H1 (cell line): ENCODE results near the gene TRIM14. TPM values are rescaled to one million over a fixed set of nuclear protein-coding genes. Genes with fewer than 3 reads are reported as not detected.

Source experiments
- CTCF ChIA-PET: fragments of 300-600 bp; sonication (Branson Sonifier 250); formaldehyde crosslinking; loops from one replicate; lab custom pipeline; 2021; ENCODE audit not compliant: partially characterized antibody; lab: Charles Lee
- POLR2A ChIA-PET: fragments of 300-600 bp; sonication (Branson Sonifier 250); formaldehyde crosslinking; loops from one replicate; lab custom pipeline; 2021; ENCODE audit warnings: inconsistent platforms; ENCODE audit not compliant: partially characterized antibody; lab: Charles Lee
- DNase-seq, 2 experiments: peaks; one replicate each; pipeline versions ENCODE4 v3.0.0 to v3.0.0-alpha.2; 2010 to 2022; ENCODE audit warnings: low spot score in 2 of 2, low read depth in 1 of 2, mixed read lengths in 1 of 2
- FAIRE-seq: peaks from 2 replicates; lab custom pipeline; 2011; peaks lifted over from hg19 to GRCh38; lab: Jason Lieb, UNC
- H2AFZ ChIP-seq: 2 replicates; pipeline ENCODE4 v1.8.1; 2012; ENCODE audit warnings: low read length, inconsistent platforms
- H2AK5ac ChIP-seq: 2 replicates; pipeline ENCODE4 v1.6.1; 2013; ENCODE audit warnings: low read depth, low read length
- H2BK120ac ChIP-seq: replicated peaks from 2 replicates; pipeline ENCODE3; 2013; ENCODE audit warnings: low read depth, low read length, inconsistent platforms
- H2BK12ac ChIP-seq: 2 replicates; pipeline ENCODE4 v1.6.1; 2013; ENCODE audit warnings: low read depth, low read length
- H2BK15ac ChIP-seq: 2 replicates; pipeline ENCODE4 v1.6.1; 2013; ENCODE audit warnings: low read length
- H2BK20ac ChIP-seq: 2 replicates; pipeline ENCODE4 v1.6.1; 2013; ENCODE audit warnings: low read length
- H2BK5ac ChIP-seq: 2 replicates; pipeline ENCODE4 v1.6.1; 2013; ENCODE audit warnings: low read depth, low read length
- H3K14ac ChIP-seq: 2 replicates; pipeline ENCODE4 v1.6.1; 2013; ENCODE audit warnings: inconsistent platforms; ENCODE audit not compliant: insufficient read length
- H3K18ac ChIP-seq: 2 replicates; pipeline ENCODE4 v1.6.1; 2013; ENCODE audit warnings: low read length; ENCODE audit errors: extremely low read depth
- H3K23ac ChIP-seq: 2 replicates; pipeline ENCODE4 v1.6.1; 2013; ENCODE audit warnings: inconsistent platforms; ENCODE audit not compliant: insufficient read length
- H3K23me2 ChIP-seq: 2 replicates; pipeline ENCODE4 v1.6.1; 2013; ENCODE audit warnings: low read depth, low read length
- H3K27ac ChIP-seq: 2 replicates; pipeline ENCODE4 v1.6.1; 2011; ENCODE audit warnings: low read depth, low read length, inconsistent platforms
- H3K27me3 ChIP-seq, 4 experiments: replicated peaks in 1 of 4; 1 replicate in 1 of 4; 2 replicates in 3 of 4; pipeline versions ENCODE4 v1.6.1 to v1.8.1; 2011 to 2013; ENCODE audit warnings: low read length in 3 of 4, mild to moderate bottlenecking in 3 of 4, inconsistent platforms in 2 of 4, mixed read lengths in 2 of 4, moderate library complexity in 1 of 4; ENCODE audit not compliant: control insufficient read depth in 3 of 4, insufficient read depth in 3 of 4; ENCODE audit errors: extremely low read depth in 1 of 4
- H3K36me3 ChIP-seq, 4 experiments: 2 replicates each; pipeline versions ENCODE4 v1.6.1 to v1.8.1; 2011 to 2013; ENCODE audit warnings: mild to moderate bottlenecking in 4 of 4, low read length in 3 of 4, moderate library complexity in 2 of 4, control low read depth in 1 of 4, inconsistent platforms in 1 of 4; ENCODE audit not compliant: insufficient read depth in 4 of 4, control insufficient read depth in 2 of 4
- H3K4ac ChIP-seq: replicated peaks from 2 replicates; pipeline ENCODE3; 2013; ENCODE audit warnings: low read length, low read depth, mixed read lengths, inconsistent platforms; ENCODE audit not compliant: insufficient read length
- H3K4me1 ChIP-seq, 4 experiments: replicated peaks in 1 of 4; 1 replicate in 1 of 4; 2 replicates in 3 of 4; pipeline versions ENCODE4 v1.6.1 to v1.8.1; 2011 to 2013; ENCODE audit warnings: low read length in 3 of 4, inconsistent platforms in 2 of 4, mixed read lengths in 1 of 4; ENCODE audit not compliant: insufficient read depth in 4 of 4, control insufficient read depth in 3 of 4
- H3K4me2 ChIP-seq, 2 experiments: 2 replicates each; pipeline versions ENCODE4 v1.6.1 to v1.8.1; 2011 to 2013; ENCODE audit warnings: low read depth in 2 of 2, low read length in 2 of 2, control low read depth in 1 of 2, inconsistent platforms in 1 of 2, mild to moderate bottlenecking in 1 of 2; ENCODE audit not compliant: insufficient read depth in 1 of 2
- H3K4me3 ChIP-seq, 4 experiments: fragments of 200-600, 300-600 bp in 1 of 4; sonication (generic), shearing (Covaris generic), sonication (Bioruptor Twin) in 1 of 4; 2 replicates each; pipeline versions ENCODE4 v1.5.1 to v1.8.1; 2011 to 2016; ENCODE audit warnings: low read length in 4 of 4, low read depth in 3 of 4, control low read depth in 2 of 4, inconsistent platforms in 2 of 4, mild to moderate bottlenecking in 2 of 4, mixed read lengths in 1 of 4, moderate library complexity in 1 of 4; ENCODE audit not compliant: insufficient read depth in 2 of 4; ENCODE audit errors: extremely low read depth in 1 of 4
- H3K56ac ChIP-seq: replicated peaks from 2 replicates; pipeline ENCODE3; 2013; ENCODE audit warnings: low read depth, mild to moderate bottlenecking, mixed read lengths, low read length, inconsistent platforms; ENCODE audit not compliant: insufficient read length
- H3K79me1 ChIP-seq: 2 replicates; pipeline ENCODE4 v1.6.1; 2013; ENCODE audit warnings: low read depth, low read length, control low read depth
- H3K79me2 ChIP-seq, 2 experiments: 2 replicates each; pipeline versions ENCODE4 v1.6.1 to v1.8.1; 2012 to 2013; ENCODE audit warnings: low read length in 2 of 2, mild to moderate bottlenecking in 2 of 2, inconsistent platforms in 1 of 2; ENCODE audit not compliant: insufficient read depth in 2 of 2, control insufficient read depth in 1 of 2
- H3K9ac ChIP-seq, 4 experiments: replicated peaks in 1 of 4; 1 replicate in 1 of 4; 2 replicates in 3 of 4; pipeline versions ENCODE4 v1.6.1 to v1.8.1; 2011 to 2013; ENCODE audit warnings: low read depth in 3 of 4, low read length in 3 of 4, control low read depth in 2 of 4, mild to moderate bottlenecking in 2 of 4, moderate library complexity in 2 of 4, inconsistent platforms in 1 of 4; ENCODE audit errors: extremely low read depth in 1 of 4
- H3K9me3 ChIP-seq, 2 experiments: 2 replicates each; pipeline versions ENCODE4 v1.6.1 to v1.8.1; 2012 to 2013; ENCODE audit warnings: mild to moderate bottlenecking in 2 of 2, moderate library complexity in 2 of 2, control low read depth in 1 of 2, inconsistent platforms in 1 of 2, low read depth in 1 of 2, low read length in 1 of 2, mixed read lengths in 1 of 2; ENCODE audit not compliant: insufficient read depth in 2 of 2
- H4K20me1 ChIP-seq, 2 experiments: replicated peaks in 1 of 2; 2 replicates each; pipeline versions ENCODE3 to v1.8.1; 2011 to 2013; ENCODE audit warnings: inconsistent platforms in 2 of 2, low read length in 2 of 2, mild to moderate bottlenecking in 1 of 2; ENCODE audit not compliant: insufficient read depth in 2 of 2, control insufficient read depth in 1 of 2
- H4K5ac ChIP-seq: 2 replicates; pipeline ENCODE4 v1.6.1; 2013; ENCODE audit warnings: low read length, low read depth, mixed read lengths, inconsistent platforms; ENCODE audit not compliant: insufficient read length
- H4K8ac ChIP-seq: 2 replicates; pipeline ENCODE4 v1.8.0; 2013; ENCODE audit warnings: mild to moderate bottlenecking, moderate library complexity, low read length, inconsistent platforms; ENCODE audit not compliant: insufficient read depth; ENCODE audit errors: extremely low read depth
- H4K91ac ChIP-seq: replicated peaks from 2 replicates; pipeline ENCODE3; 2013; ENCODE audit warnings: low read length, mixed read lengths, inconsistent platforms; ENCODE audit not compliant: insufficient read length
- BCL11A ChIP-seq, 2 experiments: IDR thresholded peaks; one replicate each; pipeline ENCODE4 v1.6.1; 2011; ENCODE audit warnings: low read depth in 2 of 2, low read length in 2 of 2, mild to moderate bottlenecking in 2 of 2
- CTBP2 ChIP-seq: IDR thresholded peaks from 2 replicates; pipeline ENCODE4 v1.7.0; 2011; ENCODE audit warnings: borderline replicate concordance, mild to moderate bottlenecking, moderate library complexity, mixed read lengths, low read length; ENCODE audit not compliant: insufficient read depth, insufficient read length
- NANOG ChIP-seq: IDR thresholded peaks from 2 replicates; pipeline ENCODE4 v1.6.1; 2011; ENCODE audit warnings: low read length, low read depth, mild to moderate bottlenecking, inconsistent platforms; ENCODE audit not compliant: insufficient read depth, poor library complexity, severe bottlenecking
- POU5F1 ChIP-seq: IDR thresholded peaks from 2 replicates; pipeline ENCODE4 v1.6.1; 2011; ENCODE audit warnings: low read depth, mild to moderate bottlenecking, low read length, moderate library complexity
- SAP30 ChIP-seq: fragments of 300-600 bp; sonication (generic); IDR thresholded peaks from 2 replicates; pipeline ENCODE4 v1.7.1; 2012; ENCODE audit warnings: low read length, moderate library complexity, mild to moderate bottlenecking, inconsistent platforms; ENCODE audit not compliant: insufficient read depth, insufficient replicate concordance
- SP2 ChIP-seq: IDR thresholded peaks from 2 replicates; pipeline ENCODE4 v1.6.1; 2012; ENCODE audit warnings: mild to moderate bottlenecking, low read length, inconsistent platforms
- SP4 ChIP-seq: IDR thresholded peaks from 2 replicates; pipeline ENCODE4 v1.6.1; 2012; ENCODE audit warnings: low read length, inconsistent platforms
- TCF12 ChIP-seq: IDR thresholded peaks from 2 replicates; pipeline ENCODE4 v1.6.1; 2011; ENCODE audit warnings: low read depth, mild to moderate bottlenecking, low read length
- WGBS, 2 experiments: shearing (Covaris generic) in 1 of 2; methylation state at CpG; one replicate each; pipeline versions ENCODE4 v1.1.6 to v1.1.7; 2013 to 2015; ENCODE audit warnings: low lambda C conversion rate in 2 of 2, mixed read lengths in 2 of 2, inconsistent platforms in 1 of 2, low coverage in 1 of 2, missing lambda C conversion rate in 1 of 2; ENCODE audit not compliant: insufficient replicate concordance in 2 of 2, insufficient coverage in 1 of 2, insufficient read length in 1 of 2; ENCODE audit errors: extremely low coverage in 1 of 2, missing lambda C conversion rate in 1 of 2; 5-methylcytosine and 5-hydroxymethylcytosine counted together
- polyA plus RNA-seq, 7 experiments: library from polyadenylated mRNA; depleted of rRNA in 3 of 7; stranded (reverse) in 5 of 7; unstranded in 2 of 7; fragments of >200 nt in 5 of 7; fragments of 200-250 nt in 2 of 7; gene quantifications; 1 replicate in 5 of 7; 2 replicates in 1 of 7; 4 replicates in 1 of 7; pipeline versions ENCODE4 v1.2.1 to v1.2.3, GENCODE V29; 2011 to 2013; ENCODE audit warnings: missing spikeins in 2 of 7, mixed read lengths in 2 of 7
- total RNA-seq: library from RNA; stranded (reverse); fragmentation: NEBNext Ultra II Directional; extraction: Animal tissue kit (Norgen Biotek cat#: 25700); gene quantifications from 2 replicates; pipeline ENCODE4 v1.2.1, GENCODE V29; 2021
- TF ChIP-seq, protein P1 (sequence below): IDR thresholded peaks from 2 replicates; pipeline ENCODE4 v1.6.1; 2011; ENCODE audit warnings: low read depth, mild to moderate bottlenecking, low read length; ENCODE audit not compliant: insufficient read depth
- TF ChIP-seq, protein P2 (sequence below): IDR thresholded peaks from 2 replicates; pipeline ENCODE4 v1.6.1; 2012; ENCODE audit warnings: inconsistent platforms

The TRIM14 gene
- total and polyA plus RNA-seq, 2 of the 8 experiments (the other 6 are each of a cell fraction or from before 2014, with no cell fraction given), result 9.2 to 19.4 TPM

GRCh38 chr9:98159790-98160189, 40.8 kb upstream of the TRIM14 start:
- CTCF ChIA-PET, result interaction anchor here (0.9 to 1.4 kb wide), 6 partner anchors 10 to 104 kb away, joined by 3 to 5 read pairs (median 3); no protein-coding TSS in a partner anchor
- no peaks in the 10 kb centered on the region for H3K23me2 ChIP-seq
- no peak overlapping the region for H3K9ac ChIP-seq
- peaks cover 0 to 2% (median 0%) of the 10 kb centered on the region in 4 experiments; a peak in 1 of 7 replicates for H3K27me3 ChIP-seq
- POLR2A ChIA-PET, result interaction anchor here (1.0 to 1.5 kb wide), 2 partner anchors 8 to 12 kb away, joined by 3 to 5 read pairs; no protein-coding TSS in a partner anchor
- H2BK20ac ChIP-seq, result no peak overlapping the region
- H3K79me1 ChIP-seq, result peaks cover 6% of the 10 kb centered on the region
- no peaks in the 10 kb centered on the region for H3K9me3 ChIP-seq
- no peak overlapping the region for H2BK15ac ChIP-seq
- no peaks in the 10 kb centered on the region for H3K79me2 ChIP-seq
- no peak overlapping the region for H3K27ac ChIP-seq
- no peak for TF ChIP-seq SAP30
- TF ChIP-seq, protein P1, sequence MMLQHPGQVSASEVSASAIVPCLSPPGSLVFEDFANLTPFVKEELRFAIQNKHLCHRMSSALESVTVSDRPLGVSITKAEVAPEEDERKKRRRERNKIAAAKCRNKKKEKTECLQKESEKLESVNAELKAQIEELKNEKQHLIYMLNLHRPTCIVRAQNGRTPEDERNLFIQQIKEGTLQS, result no peak
- TF ChIP-seq BCL11A (IDR thresholded peaks at IDR 0.05; ENCODE audit: low read depth in 2 of 2, low read length in 2 of 2), result no peak
- TF ChIP-seq CTBP2, result no peak
- TF ChIP-seq POU5F1, result no peak
- no peak for TF ChIP-seq SP4
- no peak for TF ChIP-seq SP2
- TF ChIP-seq, protein P2, sequence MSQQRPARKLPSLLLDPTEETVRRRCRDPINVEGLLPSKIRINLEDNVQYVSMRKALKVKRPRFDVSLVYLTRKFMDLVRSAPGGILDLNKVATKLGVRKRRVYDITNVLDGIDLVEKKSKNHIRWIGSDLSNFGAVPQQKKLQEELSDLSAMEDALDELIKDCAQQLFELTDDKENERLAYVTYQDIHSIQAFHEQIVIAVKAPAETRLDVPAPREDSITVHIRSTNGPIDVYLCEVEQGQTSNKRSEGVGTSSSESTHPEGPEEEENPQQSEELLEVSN, result no peak
- TF ChIP-seq TCF12, result no peak
- TF ChIP-seq NANOG, result no peak
- no peak overlapping the region for H3K56ac ChIP-seq
- no peak overlapping the region for H3K4me3 ChIP-seq
- no peak overlapping the region for H2AFZ ChIP-seq
- no peak overlapping the region for H3K18ac ChIP-seq
- no peak overlapping the region for H3K4ac ChIP-seq
- H4K5ac ChIP-seq, result no peak overlapping the region
- H2BK120ac ChIP-seq, result no peak overlapping the region
- H3K14ac ChIP-seq, result no peak overlapping the region
- no peak overlapping the region for H4K8ac ChIP-seq
- DNase-seq, result no peak
- no peaks in the 10 kb centered on the region; a peak in 1 of 7 replicates for H3K4me1 ChIP-seq
- H4K91ac ChIP-seq, result no peak overlapping the region
- WGBS, 2 experiments, result 78% methylated on average over 6 of the region's 6 CpGs; no CpG with 5 or more reads in 1 of the 2 experiments
- H3K4me2 ChIP-seq, result no peak overlapping the region
- no peak overlapping the region for H2AK5ac ChIP-seq
- peaks cover 3 to 8% of the 10 kb centered on the region in 2 experiments for H4K20me1 ChIP-seq
- no peak for FAIRE-seq
- H2BK5ac ChIP-seq, result peak overlapping the region; percentile 24; the same call in 1 of the 2 replicates
- no peak overlapping the region for H2BK12ac ChIP-seq
- peaks cover 0 to 4% (median 0%) of the 10 kb centered on the region in 4 experiments; a peak in 2 of 8 replicates for H3K36me3 ChIP-seq
- no peak overlapping the region for H3K23ac ChIP-seq
